WTC11 (cell line): Measurements from ENCODE around the gene ALOXE3.

Experiments
- CREM ChIP-seq: sonication (generic); formaldehyde crosslinking; IDR thresholded peaks from 2 replicates; pipeline ENCODE4 v1.8.1; 2022; ENCODE audit warnings: mild to moderate bottlenecking, missing genetic modification reagents, moderate library complexity
- ESRRA ChIP-seq: sonication (generic); formaldehyde crosslinking; IDR thresholded peaks from 2 replicates; pipeline ENCODE4 v1.8.1; 2022; ENCODE audit warnings: mild to moderate bottlenecking, missing genetic modification reagents, borderline replicate concordance
- ETV6 ChIP-seq: sonication (generic); formaldehyde crosslinking; IDR thresholded peaks from 2 replicates; pipeline ENCODE4 v1.8.1; 2022; ENCODE audit warnings: mild to moderate bottlenecking, missing genetic modification reagents
- NR2C2 ChIP-seq: sonication (generic); formaldehyde crosslinking; IDR thresholded peaks from 2 replicates; pipeline ENCODE4 v1.8.0; 2022; ENCODE audit warnings: mild to moderate bottlenecking, missing genetic modification reagents
- SP1 ChIP-seq: sonication (generic); formaldehyde crosslinking; conservative IDR thresholded peaks from 2 replicates; pipeline ENCODE4 v1.8.1; 2022; ENCODE audit warnings: missing genetic modification reagents
- TEAD4 ChIP-seq: sonication (generic); formaldehyde crosslinking; IDR thresholded peaks from 2 replicates; pipeline ENCODE4 v1.8.0; 2022; ENCODE audit warnings: mild to moderate bottlenecking, missing genetic modification reagents
- ZNF416 ChIP-seq: fragments of 250-450 bp; sonication (Bioruptor Pico); IDR thresholded peaks from 2 replicates; pipeline ENCODE4 v1.9.0; 2021; ENCODE audit warnings: mild to moderate bottlenecking, inconsistent platforms
- TF ChIP-seq, protein P1 (sequence below): fragments of 200-600 bp; IDR thresholded peaks from 2 replicates; pipeline ENCODE4 v1.8.0; 2022; ENCODE audit warnings: antibody characterized with exemption
- TF ChIP-seq, protein P2 (sequence below): sonication (generic); formaldehyde crosslinking; IDR thresholded peaks from 2 replicates; pipeline ENCODE4 v1.8.0; 2022; ENCODE audit warnings: mild to moderate bottlenecking, missing genetic modification reagents
- TF ChIP-seq, protein P3 (sequence below): sonication (generic); formaldehyde crosslinking; conservative IDR thresholded peaks from 2 replicates; pipeline ENCODE4 v1.8.1; 2022; ENCODE audit warnings: mild to moderate bottlenecking, missing genetic modification reagents
- TF ChIP-seq, protein P4 (sequence below): fragments of 250-450 bp; sonication (Bioruptor Pico); IDR thresholded peaks from 2 replicates; pipeline ENCODE4 v2.1.2; 2022; ENCODE audit warnings: mild to moderate bottlenecking, moderate library complexity
- TF ChIP-seq, protein P5 (sequence below): sonication (generic); formaldehyde crosslinking; IDR thresholded peaks from 2 replicates; pipeline ENCODE4 v1.8.1; 2022; ENCODE audit warnings: low read depth, missing genetic modification reagents, borderline replicate concordance
- TF ChIP-seq, protein P6 (sequence below): fragments of 250-450 bp; sonication (Bioruptor Pico); IDR thresholded peaks from 2 replicates; pipeline ENCODE4 v1.9.0; 2021; ENCODE audit warnings: moderate library complexity, mild to moderate bottlenecking, inconsistent platforms, borderline replicate concordance

DNA sequence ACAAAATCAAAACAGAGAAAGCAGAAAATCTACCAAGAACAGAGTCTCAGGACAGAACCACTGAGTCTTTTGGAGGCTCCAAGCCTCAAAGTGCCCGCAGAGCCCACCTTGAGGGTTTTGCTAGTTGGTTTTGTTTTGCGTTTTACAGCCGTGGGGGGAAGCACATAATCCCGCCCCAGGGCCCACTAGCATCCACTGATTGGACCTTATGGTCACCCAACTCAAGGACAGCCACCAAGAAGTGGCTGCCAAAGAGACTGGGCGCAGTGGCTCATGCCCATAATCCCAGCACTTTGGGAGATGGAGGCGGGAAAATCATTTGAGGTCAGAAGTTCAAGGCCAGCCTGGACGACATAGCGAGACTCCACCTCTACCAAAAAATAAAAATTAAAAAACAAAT is 69.6 kb downstream of the ALOXE3 start:
- TF ChIP-seq, protein P1, sequence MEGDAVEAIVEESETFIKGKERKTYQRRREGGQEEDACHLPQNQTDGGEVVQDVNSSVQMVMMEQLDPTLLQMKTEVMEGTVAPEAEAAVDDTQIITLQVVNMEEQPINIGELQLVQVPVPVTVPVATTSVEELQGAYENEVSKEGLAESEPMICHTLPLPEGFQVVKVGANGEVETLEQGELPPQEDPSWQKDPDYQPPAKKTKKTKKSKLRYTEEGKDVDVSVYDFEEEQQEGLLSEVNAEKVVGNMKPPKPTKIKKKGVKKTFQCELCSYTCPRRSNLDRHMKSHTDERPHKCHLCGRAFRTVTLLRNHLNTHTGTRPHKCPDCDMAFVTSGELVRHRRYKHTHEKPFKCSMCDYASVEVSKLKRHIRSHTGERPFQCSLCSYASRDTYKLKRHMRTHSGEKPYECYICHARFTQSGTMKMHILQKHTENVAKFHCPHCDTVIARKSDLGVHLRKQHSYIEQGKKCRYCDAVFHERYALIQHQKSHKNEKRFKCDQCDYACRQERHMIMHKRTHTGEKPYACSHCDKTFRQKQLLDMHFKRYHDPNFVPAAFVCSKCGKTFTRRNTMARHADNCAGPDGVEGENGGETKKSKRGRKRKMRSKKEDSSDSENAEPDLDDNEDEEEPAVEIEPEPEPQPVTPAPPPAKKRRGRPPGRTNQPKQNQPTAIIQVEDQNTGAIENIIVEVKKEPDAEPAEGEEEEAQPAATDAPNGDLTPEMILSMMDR: no peak
- TF ChIP-seq, protein P2, sequence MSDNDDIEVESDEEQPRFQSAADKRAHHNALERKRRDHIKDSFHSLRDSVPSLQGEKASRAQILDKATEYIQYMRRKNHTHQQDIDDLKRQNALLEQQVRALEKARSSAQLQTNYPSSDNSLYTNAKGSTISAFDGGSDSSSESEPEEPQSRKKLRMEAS: no peak
- TF ChIP-seq CREM (no peak), TEAD4 (no peak), ZNF416 (CRISPR knock-in tag) (no peak), SP1 (no peak), NR2C2 (no peak), ESRRA (CRISPR knock-in tag) (no peak), ETV6 (CRISPR knock-in tag) (no peak)
- TF ChIP-seq, protein P3, sequence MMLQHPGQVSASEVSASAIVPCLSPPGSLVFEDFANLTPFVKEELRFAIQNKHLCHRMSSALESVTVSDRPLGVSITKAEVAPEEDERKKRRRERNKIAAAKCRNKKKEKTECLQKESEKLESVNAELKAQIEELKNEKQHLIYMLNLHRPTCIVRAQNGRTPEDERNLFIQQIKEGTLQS (CRISPR knock-in tag): no peak
- TF ChIP-seq, protein P4, sequence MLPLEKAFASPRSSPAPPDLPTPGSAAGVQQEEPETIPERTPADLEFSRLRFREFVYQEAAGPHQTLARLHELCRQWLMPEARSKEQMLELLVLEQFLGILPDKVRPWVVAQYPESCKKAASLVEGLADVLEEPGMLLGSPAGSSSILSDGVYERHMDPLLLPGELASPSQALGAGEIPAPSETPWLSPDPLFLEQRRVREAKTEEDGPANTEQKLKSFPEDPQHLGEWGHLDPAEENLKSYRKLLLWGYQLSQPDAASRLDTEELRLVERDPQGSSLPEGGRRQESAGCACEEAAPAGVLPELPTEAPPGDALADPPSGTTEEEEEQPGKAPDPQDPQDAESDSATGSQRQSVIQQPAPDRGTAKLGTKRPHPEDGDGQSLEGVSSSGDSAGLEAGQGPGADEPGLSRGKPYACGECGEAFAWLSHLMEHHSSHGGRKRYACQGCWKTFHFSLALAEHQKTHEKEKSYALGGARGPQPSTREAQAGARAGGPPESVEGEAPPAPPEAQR (CRISPR knock-in tag): no peak
- TF ChIP-seq, protein P5, sequence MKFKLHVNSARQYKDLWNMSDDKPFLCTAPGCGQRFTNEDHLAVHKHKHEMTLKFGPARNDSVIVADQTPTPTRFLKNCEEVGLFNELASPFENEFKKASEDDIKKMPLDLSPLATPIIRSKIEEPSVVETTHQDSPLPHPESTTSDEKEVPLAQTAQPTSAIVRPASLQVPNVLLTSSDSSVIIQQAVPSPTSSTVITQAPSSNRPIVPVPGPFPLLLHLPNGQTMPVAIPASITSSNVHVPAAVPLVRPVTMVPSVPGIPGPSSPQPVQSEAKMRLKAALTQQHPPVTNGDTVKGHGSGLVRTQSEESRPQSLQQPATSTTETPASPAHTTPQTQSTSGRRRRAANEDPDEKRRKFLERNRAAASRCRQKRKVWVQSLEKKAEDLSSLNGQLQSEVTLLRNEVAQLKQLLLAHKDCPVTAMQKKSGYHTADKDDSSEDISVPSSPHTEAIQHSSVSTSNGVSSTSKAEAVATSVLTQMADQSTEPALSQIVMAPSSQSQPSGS (CRISPR knock-in tag): no peak
- TF ChIP-seq, protein P6, sequence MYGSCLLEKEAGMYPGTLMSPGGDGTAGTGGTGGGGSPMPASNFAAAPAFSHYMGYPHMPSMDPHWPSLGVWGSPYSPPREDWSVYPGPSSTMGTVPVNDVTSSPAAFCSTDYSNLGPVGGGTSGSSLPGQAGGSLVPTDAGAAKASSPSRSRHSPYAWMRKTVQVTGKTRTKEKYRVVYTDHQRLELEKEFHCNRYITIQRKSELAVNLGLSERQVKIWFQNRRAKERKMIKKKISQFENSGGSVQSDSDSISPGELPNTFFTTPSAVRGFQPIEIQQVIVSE (CRISPR knock-in tag): no peak
